Stimulated activated naive CD4-positive, alpha-beta T cell treated with Interleukin-2 at 50 U/mL for 16 hours (primary cell): ENCODE data around the gene LPCAT1.

Source experiments
- DNase-seq: peaks from one replicate; lab custom pipeline; 2025; lab: John Stamatoyannopoulos, UW

Gene LPCAT1

DNA sequence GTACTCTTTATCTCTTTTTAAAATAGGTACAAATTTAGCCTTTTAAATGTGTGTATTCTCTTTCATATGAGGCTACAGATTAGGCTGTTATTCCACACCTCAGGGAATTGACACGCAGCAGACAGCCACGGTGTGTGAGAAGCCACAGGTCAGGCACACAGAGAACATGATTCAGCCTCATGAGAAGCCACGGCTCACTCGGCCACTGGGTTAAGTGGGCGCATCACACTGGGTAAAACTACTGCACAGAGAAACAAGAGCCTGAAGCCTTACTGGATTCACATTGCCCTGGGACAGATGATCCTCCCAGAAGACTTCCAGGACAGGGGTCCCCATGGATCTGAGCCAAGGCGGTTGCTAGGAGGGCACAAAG is 28.2 kb downstream of the LPCAT1 start:
- no peak for DNase-seq

DNA sequence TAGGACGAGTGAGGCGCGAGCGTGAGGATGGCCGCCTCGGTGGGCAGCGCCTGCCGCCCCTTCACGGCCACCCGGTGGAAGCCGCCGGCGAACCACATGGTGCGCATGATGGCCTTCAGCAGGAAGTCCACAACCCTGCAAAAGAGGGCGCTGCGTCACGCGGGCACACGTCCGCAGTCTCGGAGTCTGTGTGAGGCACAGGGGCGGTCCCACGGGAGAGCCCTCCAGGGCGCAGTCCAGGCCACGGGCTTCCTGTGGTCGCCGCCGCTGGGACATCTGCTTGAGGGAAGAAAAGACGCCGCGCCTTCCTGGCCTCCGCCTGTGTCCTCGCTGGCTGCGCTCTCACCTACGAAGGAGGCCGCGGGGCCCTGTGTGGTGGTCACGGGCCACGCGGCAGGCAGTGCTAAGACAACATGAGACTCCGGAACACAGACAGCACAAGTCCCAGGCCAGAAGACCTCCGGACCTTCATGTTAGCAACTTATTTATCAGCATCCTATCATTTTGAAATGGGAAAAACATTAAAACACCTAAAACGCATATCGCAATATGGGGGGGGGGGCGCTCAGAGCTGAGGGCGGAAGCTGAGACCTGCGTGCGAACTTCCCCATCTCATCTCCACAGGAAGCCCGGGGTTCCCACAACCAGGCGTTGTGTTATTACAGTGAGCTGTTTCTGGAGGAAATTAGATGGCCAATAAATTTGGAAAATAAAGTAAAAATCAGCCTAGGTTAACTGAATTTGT is 28.8 kb downstream of the LPCAT1 start:
- no peak for DNase-seq

DNA sequence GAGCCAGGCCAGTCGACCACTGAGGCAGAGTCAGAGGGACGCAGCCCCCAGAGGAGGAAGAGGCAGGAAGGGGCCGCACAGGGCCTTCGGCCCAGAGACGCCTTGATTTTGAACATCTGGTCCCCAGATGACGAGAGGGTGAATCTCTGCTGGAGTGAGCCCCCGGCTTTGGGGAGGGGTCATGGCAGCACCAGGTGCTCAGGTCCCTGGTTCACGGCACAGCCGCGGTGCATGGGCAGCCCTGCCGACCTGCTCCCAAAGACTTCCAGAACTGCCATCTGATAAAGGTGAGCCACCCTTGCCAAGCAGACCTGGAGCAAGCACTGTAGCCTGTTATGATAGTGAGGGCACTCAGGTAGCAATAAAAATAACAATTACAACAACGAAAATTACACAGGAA is 29.8 kb downstream of the LPCAT1 start:
- DNase-seq, result no peak

DNA sequence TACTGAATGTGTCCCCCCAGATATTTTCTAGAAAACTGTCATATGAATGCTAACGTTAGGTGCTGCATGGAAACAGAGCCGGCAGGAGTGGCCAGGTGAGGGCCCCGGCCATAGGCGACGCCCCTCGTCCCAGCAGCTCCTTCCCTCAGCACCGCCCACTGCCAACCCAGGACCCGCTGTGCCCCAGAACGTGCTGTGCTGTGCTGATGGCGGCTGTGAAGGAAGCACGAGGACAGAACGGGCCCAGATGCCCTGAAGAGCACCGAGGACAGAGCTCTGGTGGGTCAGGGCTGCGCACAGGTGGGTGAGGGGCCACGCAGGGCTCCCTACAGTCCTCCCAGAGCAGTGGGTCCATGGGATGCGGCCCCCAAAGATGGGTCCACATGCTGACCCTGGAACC is 30.3 kb downstream of the LPCAT1 start:
- DNase-seq, result no peak

DNA sequence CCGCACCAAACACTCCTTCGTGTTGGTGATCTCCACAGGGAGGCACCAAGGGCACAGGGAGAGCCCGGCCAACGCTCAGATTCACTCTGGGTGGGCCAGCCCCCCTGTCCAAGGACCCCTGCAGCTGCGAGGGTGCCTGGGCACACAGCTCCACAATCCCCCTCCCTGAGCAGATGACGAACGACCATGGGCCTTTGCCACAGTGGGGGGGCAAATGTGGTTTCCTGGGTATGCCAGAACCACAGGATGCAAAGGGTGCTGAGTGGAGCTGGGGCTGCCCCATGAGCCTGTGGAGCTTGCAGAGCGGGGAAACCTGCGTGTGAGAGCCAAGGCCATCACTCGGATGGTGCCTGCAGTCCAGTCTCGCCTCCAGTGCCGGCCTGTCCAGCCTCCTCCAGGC is 31.0 kb downstream of the LPCAT1 start:
- DNase-seq, result no peak

DNA sequence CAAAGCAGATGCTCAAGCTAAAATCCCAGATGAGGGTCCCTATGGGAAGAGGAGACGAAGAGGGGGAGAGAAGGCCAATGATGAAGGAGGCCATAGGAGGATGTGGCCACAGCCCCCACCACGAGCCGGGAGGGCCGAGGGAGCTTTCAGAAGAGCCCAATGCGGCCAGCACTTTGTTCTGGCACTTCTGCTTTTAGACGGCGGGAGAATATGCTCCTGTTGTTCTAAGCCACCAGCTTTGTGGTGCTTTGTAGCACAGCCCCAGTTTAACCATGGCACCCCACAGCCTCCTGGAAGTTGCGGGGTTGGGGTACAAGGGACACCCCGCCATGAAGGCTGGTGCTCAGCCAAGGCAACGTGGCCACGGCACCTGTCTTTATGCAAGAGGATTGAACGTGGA is 33.4 kb downstream of the LPCAT1 start:
- DNase-seq, result no peak

DNA sequence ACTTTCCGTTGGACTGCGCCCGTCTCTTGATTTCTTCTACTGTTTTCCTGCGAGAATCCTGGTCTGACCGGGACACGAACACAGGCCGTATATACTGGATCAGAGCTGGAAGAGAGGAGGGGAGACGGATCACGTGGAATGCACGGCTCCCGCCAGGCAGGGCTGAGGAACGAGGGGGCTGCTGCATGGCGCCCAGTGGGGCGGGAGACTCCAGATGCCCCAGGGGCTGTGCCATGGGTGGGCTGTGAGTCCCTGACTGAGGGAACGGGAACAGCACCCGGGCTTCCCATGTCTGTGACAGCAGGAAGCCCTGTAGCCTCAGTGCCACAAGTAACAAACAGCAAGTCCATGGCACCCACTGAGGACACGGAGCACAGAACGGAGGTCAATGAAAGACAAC is 34.0 kb downstream of the LPCAT1 start:
- no peak for DNase-seq

DNA sequence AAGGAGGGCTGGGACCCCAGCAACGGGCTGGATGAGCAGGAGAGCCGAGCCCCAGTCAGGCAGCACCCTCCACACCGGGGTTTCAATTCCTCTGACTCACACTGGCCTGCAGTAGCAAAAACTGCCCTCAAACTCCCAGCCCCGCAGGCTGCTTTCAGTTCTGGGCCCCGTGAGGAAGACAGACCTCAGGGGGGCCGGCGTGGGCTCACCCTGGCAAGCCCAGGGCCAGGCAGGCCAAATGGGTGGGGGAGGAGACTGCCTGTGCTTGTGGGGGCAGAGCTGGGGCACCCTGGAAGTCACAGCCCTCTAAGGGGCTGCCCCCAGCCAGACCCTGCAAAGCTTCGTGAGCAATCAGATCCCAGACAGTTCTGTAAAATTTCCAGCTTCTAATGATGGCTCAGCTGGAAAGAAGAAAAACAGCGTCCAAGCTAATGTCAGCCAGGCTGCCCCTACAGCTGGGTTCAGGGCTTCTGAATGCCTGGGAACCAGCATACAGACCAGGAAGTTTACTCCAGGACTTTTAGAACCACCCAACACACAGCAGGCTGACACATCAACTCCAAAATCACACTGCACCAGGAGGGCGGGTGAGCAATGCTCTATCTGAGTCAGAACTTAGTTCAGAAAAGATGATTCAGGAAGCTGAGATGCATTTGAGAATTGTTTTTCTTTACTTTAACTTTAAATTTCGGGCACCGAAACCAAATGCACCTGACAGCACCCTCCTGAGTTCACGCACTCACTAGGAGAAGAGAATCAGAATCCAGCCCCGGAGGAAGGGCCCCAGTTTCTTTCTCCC is 34.7 kb downstream of the LPCAT1 start:
- peak; percentile 23 for DNase-seq

DNA sequence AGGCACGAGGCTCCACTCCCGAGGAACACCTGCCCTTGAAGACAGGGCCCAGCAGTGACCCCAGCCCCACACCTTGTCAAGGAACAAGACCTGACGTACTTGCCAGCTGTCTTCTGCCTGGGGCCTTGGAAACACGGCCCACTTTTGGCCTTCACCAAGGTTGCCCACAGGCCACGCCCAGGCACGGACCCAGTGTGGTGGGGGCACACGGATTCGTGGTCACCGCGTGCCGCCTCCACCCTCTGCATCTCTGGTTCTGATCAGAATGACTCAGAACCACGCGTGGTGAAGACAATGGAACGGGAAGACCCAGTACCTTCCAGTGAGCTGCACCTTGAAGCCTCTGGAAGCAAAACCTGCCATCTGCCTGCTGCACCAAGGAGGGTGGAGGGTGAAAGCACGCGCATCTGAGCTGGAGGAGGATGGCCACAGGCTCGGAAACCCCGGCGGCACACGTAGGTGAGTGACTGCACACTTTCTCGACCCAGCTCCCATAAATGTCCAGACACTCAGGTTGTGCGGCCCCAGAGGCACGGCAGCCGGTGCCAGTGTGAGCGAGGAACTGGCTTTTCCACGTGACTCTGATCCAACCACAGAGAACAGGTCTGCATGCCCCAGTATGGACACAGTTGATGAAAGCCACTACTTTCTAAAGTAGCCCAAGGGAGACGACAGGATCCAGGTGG is 36.5 kb downstream of the LPCAT1 start:
- no peak for DNase-seq

DNA sequence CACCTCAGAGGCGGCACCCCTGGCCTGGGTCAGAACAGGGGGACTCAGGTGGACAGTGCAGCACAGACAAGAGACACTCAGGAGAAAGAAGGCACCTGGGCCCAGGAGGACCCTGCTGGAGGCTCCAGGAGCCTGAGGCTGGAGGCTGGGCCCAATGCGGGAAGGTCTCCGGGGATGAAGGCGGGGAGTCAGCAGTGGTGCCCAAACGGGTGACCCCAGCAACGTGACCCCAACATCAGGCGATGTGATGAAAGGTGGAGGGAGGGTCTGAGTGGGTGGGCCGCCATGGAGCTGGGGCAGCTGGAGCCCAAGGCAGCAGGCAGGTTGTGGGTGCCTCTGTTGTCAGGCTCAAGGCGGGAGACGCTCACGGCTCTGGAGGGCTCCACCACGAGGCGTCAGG is 37.5 kb downstream of the LPCAT1 start:
- no peak for DNase-seq

DNA sequence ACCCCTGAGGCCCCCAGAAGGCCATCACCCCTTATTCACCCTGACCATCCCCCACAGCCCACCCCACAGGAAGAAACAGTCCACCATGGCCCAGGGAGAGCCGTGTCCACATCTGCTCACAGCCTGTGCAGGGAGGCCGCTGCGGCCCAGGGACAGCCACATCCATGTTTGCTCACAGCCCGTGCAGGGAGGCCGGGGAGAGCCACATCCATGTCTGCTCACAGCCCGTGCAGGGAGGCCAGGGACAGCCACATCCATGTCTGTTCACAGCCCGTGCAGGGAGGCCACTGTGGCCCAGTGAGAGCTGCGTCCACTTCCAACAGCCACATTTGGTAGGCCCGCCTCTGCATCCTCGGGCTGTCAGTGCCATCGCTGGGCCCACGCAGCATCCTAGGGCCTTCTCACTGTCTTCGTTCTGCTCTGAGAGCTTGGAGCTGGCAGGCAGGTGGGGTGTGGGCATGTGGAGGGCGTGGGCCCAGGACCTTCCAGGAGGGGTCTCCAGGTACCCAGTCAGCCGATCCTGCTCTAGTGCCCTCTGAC is 38.1 kb downstream of the LPCAT1 start:
- no peak for DNase-seq

DNA sequence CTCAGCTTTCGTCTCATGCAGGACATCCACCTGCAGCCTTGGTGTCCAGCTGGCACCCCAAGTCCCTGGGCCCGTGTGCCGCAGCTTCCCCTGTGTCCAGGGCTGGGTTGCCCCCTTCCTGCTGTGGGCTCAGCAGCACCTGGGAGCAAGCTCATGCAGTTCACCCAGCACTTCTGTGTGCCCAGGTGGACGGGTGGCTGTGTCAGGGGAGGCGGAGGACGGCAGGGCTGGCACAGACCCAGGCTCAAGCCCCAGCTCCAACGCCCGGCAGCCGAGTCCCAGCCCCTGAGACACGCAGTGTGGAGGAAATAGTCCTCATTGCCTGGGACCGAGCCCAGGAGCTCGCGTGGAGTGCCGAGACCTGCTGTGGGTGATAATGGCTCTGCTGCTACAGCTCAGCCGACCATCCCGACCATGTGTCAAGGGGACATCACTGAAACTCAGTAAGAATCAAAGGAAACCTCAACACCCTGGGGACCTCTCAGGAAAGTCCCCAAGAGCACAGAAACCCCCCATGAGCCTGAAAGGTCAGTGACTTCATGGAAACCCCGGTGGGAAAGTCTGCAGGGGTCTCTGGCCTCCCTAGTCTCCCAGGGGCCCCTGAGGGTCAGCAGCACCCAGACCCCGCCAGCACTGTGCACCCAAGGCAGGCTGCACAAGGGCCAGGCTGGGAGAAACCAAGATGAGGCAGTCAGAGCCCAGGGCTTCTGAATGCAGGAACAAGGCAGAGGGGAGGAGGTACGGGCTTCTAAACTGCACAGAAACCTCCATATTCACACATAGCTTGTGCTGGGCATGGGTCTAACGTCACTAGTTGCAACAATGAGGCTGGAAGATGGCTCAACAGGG is 38.8 kb downstream of the LPCAT1 start:
- no peak for DNase-seq

DNA sequence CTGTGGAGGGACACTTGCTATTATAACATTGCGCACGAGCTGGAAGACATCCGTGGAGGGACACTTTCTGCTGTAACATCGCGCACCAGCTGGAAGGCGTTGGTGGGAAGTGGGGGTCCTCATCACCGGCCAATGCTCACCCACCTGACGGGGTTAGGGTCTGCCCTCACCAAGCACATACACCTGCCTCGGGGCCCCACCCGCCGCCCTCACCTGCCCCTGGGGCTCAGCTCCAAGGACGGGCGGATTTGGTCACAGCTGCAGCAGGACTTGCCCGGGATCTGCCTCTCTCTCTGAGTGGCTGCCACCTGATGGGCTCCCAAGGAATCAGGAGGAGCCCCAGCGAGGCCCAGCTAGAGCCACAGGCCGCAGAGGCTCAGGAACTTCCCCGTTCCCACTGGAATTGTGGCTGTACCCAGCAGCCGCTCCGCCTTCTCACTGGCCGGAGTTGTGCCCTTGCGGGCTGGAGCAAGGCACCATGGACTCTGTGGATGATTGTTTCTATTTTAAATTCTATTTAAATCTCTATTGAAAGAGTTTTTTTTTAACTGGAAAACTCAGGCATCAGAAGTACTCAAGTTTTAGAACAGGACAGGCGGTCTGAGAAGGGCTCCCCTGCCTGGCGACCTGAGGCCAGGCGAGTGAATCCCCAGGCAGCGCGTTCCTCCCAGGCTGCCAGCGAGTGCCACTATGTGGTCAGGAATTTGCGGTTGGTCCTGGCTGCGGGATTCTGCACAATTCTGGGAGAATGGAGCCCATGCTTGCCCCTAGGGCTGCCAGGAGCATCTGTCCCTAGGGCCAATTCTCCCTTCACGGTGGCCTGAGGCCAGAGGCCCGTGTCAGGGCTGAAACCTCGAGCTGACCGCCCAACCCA is 39.7 kb downstream of the LPCAT1 start:
- DNase-seq, result no peak

DNA sequence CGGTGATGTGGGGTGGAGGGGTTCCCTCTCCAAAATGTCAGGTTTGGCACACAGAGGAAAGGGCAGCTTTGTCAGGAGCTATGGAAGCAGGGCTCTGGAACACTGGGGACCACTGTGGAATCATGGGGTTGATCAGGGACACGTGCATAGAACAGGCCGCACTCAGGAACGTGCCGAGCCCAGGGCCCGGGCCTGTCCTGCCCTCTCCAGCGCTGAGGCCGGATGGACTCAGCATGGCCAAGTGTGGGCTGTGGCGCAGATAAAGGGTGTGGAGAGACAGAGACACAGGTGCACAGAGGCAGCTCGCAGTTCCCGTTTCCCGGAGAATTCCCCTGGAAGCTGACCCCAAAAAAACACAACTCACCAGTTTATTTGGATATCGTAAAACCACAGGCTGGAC is 40.7 kb downstream of the LPCAT1 start:
- no peak for DNase-seq

DNA sequence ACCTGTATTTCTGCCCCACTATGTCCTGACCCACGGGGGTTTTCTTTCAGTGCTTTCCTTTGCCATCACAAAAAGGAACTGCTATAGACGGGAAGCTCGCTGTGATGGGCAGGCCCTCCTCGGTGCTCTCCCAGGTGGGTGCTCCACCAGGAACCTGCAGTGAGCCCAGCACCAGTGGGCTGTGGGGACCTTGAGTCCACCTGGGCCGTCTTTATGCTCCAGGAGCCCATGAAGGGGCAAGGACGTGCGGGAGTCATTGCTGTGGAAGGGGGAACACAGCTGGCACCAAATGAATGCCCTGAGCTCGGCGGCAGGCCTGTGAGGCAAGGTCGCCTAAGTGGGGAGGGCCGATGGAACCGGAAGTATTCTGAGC is 41.8 kb downstream of the LPCAT1 start:
- DNase-seq, result no peak

DNA sequence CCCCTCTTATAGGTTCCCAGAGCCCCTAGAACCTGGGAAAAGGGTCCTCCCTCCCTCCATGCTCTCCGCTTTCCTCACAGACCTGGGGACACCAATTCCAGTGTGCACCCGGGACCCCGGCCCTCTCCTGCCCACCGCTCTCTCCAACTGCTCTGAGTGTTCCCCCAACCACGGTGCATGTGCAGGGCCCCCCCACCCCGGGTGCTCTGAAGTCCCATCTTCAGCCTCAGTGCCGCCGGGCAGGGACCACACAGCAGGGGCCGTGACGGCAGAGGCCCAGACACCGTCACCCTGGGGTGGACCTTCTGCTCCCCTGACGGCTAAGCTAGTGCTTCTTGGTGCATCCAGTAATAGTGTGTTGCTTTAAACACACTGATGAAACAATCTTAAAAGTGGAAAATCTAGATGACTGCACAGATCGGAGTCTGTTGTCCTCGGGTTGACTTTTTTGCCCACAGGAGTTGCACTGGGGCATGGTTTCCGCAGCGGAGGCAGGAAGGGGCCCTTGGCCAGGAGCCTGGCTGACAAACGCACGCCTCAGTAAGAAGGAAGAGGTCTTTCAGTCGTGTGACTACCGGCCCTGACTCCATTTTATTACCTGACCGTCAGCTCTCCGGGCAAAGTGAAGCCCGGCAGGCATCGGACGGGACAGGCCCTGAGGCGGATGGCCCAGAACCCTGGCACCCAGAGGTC is 42.3 kb downstream of the LPCAT1 start:
- DNase-seq, result no peak

DNA sequence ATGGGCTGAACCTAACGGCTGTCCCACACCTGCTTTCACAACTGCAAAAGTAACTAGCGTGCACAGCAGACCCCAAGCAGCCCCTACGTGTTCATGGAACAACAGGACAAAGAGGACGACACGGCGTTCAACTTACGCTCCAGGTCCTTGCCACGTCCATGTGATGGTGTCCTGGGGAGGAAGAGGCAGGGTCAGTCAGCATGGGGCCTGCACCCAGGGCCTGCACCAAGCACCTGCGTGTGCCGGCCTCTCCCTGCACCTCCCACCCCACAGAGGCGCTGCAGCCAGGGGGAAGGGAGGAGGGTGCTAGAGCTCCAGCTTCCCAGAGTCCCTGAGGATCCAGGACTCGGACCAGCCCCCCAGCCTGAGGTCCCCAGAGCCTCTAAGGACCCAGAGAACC is 43.0 kb downstream of the LPCAT1 start:
- no peak for DNase-seq

DNA sequence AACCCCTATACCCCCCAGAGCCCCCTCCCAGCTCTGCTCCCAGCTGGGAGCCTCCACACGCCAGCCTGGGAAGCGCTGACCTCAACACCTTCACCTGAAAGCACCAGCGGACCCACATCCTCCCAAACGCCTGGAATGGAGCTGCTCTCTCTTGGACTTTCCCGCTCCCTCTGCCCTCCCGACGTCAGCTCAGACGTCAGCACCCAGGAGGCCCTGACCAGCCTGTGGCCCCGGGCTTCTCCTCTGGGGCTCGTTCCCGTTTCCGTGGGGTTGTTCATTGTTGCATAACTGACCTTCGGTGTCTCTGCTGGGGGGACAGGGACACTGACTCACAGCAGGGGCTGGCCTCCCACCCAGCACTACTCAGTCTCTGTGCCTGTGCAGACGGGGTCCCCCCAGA is 43.5 kb downstream of the LPCAT1 start:
- DNase-seq, result no peak

DNA sequence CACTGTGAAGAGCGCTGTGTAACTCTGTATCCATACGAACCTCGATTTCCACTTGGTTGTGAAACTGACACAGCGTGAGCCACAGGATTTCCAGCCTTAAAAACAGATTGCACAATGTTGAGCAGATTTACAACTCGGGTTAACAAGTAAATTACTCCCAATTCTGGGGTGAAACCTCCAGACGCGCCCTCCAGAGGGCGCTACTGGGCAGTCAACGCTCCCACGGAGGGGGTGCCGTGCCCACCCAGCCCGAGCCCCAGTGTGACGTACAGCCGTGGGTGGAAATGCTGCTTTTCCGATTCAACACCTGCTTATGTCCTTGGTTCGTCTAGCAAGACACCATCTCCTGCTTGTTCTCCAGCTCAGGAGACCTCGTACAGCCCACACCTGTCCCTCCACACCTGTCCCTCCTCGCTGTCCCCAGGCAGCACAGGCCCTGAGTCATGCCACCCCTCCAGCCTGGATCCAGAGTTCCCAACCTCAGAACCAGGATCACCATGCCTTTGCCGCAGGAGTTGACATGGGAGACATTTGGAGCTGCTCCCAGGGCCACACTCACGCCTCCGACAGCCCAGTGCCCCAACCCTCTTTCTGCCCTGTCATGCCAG is 44.1 kb downstream of the LPCAT1 start:
- DNase-seq, result no peak

DNA sequence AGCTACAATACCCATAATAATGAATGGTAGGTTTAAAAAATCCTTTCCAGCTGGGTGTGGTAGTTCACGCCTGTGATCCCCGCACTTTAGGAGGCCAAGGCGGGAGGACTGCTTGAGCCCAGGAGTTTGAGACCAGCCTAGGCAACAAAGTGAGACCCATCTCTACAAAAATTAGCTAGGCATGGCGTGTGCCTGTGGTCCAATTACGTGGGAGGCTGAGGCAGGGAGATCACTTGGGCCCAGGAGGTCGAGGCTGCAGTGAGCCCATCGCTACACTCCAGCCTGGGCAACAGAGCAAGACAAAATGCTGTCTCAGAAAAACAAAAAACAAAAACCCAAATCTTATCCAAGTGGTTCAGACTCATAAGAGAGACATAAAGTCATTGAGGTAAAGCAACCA is 44.7 kb downstream of the LPCAT1 start:
- DNase-seq, result no peak
